CD4-positive, alpha-beta T cell treated with Interleukin-1 beta for 1 hour (primary cell): ENCODE results near the gene IL17C.
"Not testable (repeated sequence)": the region's sequence is repeated elsewhere in the genome, so short reads cannot be mapped to it uniquely, and the experiment has no call there.

Experiments used
- DNase-seq, 2 donors: peaks; one replicate each; pipeline ENCODE4 v3.0.0-alpha.2; 2020 to 2022

Gene IL17C

GRCh38 chr16:88662843-88663606, 24.7 kb downstream of the IL17C start, which contains the start of gene MVD:
MVD (minus strand) TSS chr16:88663091; CDS start chr16:88663080, 11 bp downstream.
- peak; percentile 96 to 97 for DNase-seq

GRCh38 chr16:88665148-88665547, 26.8 kb downstream of the IL17C start:
- no peak for DNase-seq

- DNase-seq: no peak
Observed at GRCh38 chr16:88665570-88665969, 27.2 kb downstream of the IL17C start.

GRCh38 chr16:88667461-88667860, 29.1 kb downstream of the IL17C start:
- no peak for DNase-seq

- DNase-seq: not testable (repeated sequence)
Observed at GRCh38 chr16:88669493-88669892, 31.1 kb downstream of the IL17C start.

GRCh38 chr16:88669980-88670379, 31.6 kb downstream of the IL17C start:
- DNase-seq: no peak

GRCh38 chr16:88671806-88672205, 33.4 kb downstream of the IL17C start:
- no peak for DNase-seq

GRCh38 chr16:88672776-88673175, 34.4 kb downstream of the IL17C start:
- DNase-seq: no peak

GRCh38 chr16:88673716-88674379, 35.5 kb downstream of the IL17C start:
- no peak for DNase-seq

- no peak for DNase-seq
Observed at GRCh38 chr16:88676502-88677242, 38.3 kb downstream of the IL17C start.

GRCh38 chr16:88677721-88678120, 39.3 kb downstream of the IL17C start:
- DNase-seq: no peak

- no peak for DNase-seq
Observed at GRCh38 chr16:88678224-88678979, 40.0 kb downstream of the IL17C start.

GRCh38 chr16:88680554-88681083, 42.2 kb downstream of the IL17C start:
- no peak for DNase-seq

GRCh38 chr16:88681084-88681680, 42.8 kb downstream of the IL17C start:
- peak; percentile 58 to 63 for DNase-seq

GRCh38 chr16:88681709-88682451, 43.5 kb downstream of the IL17C start:
- DNase-seq: peak; percentile 51 to 78

- DNase-seq: no peak
Observed at GRCh38 chr16:88684569-88685155, 46.3 kb downstream of the IL17C start.

- DNase-seq: peak; percentile 58 to 64
Observed at GRCh38 chr16:88685156-88686061, 47.0 kb downstream of the IL17C start.

- peak in 1 of 2 donors; percentile 37 for DNase-seq
Observed at GRCh38 chr16:88686062-88686438, 47.7 kb downstream of the IL17C start.

GRCh38 chr16:88686439-88687253, 48.3 kb downstream of the IL17C start, which contains the start of gene SNAI3:
SNAI3 (minus strand) TSS chr16:88686507; CDS start chr16:88686406, 101 bp downstream.
- peak; percentile 82 to 86 for DNase-seq
